Loucy (cell line): ENCODE results near the gene SERBP1.

Experiments used
- CTCF ChIP-seq: fragments of 200-600 bp; sonication (generic); conservative IDR thresholded peaks from 2 replicates; pipeline ENCODE4 v1.5.1; 2014; ENCODE audit warnings: mild to moderate bottlenecking, antibody characterized with exemption, low read length
- EZH2phosphoT487 ChIP-seq: fragments of 200-600 bp; IDR thresholded peaks from 2 replicates; pipeline ENCODE4 v1.6.1; 2018; ENCODE audit warnings: antibody characterized with exemption, mild to moderate bottlenecking, moderate library complexity, borderline replicate concordance

- TF ChIP-seq CTCF (no peak), EZH2phosphoT487 (no peak)
Observed at GRCh38 chr1:67441739-67442281, 11.6 kb upstream of the SERBP1 start.
